Measurements from ENCODE around the gene CNNM2. TPM values are rescaled to one million over a fixed set of nuclear protein-coding genes. Genes with fewer than 3 reads are reported as not detected.

Gene CNNM2
- total and polyA plus RNA-seq, 2 donors (not counting 1 experiment from before 2014, with no cell fraction given): 6.6 to 21.6 TPM

- H3K27ac ChIP-seq (ENCODE audit: low read length in 2 of 2): no peak overlapping the region
- Mint-ChIP-seq H3K27me3 (no peaks in the 10 kb centered on the region), H3K27ac (no peak overlapping the region), H3K4me1 (peaks cover 12% of the 10 kb centered on the region), H3K9me3 (ENCODE audit: insufficient read depth) (no peaks in the 10 kb centered on the region), H3K4me3 (no peak overlapping the region)
- no CpG with 5 or more reads among the region's 3 CpGs for WGBS (ENCODE audit: insufficient coverage)
- DNase-seq (no peak), ATAC-seq (ENCODE audit: low read depth) (no peak)
- peaks cover 1 to 2% of the 10 kb centered on the region in 2 experiments for H3K36me3 ChIP-seq (replicated peaks in 1 of 2; ENCODE audit: control extremely low read depth in 1 of 2, control insufficient read depth in 1 of 2, extremely low read depth in 1 of 2, insufficient read depth in 2 of 2, low read length in 1 of 2)
- H4K20me1 ChIP-seq (ENCODE audit: control insufficient read depth, insufficient read depth, low read length, poor library complexity, severe bottlenecking): no peaks in the 10 kb centered on the region
- no peak overlapping the region for H3K4me3 ChIP-seq (ENCODE audit: control extremely low read depth in 1 of 5, extremely low read depth in 1 of 5, insufficient read depth in 1 of 5, low read depth in 2 of 5, low read length in 4 of 5)
- POLR2A ChIA-PET: no interaction called here
- TF ChIP-seq, protein P1, sequence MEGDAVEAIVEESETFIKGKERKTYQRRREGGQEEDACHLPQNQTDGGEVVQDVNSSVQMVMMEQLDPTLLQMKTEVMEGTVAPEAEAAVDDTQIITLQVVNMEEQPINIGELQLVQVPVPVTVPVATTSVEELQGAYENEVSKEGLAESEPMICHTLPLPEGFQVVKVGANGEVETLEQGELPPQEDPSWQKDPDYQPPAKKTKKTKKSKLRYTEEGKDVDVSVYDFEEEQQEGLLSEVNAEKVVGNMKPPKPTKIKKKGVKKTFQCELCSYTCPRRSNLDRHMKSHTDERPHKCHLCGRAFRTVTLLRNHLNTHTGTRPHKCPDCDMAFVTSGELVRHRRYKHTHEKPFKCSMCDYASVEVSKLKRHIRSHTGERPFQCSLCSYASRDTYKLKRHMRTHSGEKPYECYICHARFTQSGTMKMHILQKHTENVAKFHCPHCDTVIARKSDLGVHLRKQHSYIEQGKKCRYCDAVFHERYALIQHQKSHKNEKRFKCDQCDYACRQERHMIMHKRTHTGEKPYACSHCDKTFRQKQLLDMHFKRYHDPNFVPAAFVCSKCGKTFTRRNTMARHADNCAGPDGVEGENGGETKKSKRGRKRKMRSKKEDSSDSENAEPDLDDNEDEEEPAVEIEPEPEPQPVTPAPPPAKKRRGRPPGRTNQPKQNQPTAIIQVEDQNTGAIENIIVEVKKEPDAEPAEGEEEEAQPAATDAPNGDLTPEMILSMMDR (IDR thresholded peaks at IDR 0.05): no peak
- no peak for TF ChIP-seq EZH2 (IDR thresholded peaks at IDR 0.05; ENCODE audit: borderline replicate concordance, insufficient read depth, low read depth, low read length, poor library complexity, severe bottlenecking)
- no peaks in the 10 kb centered on the region for H3K9me3 ChIP-seq (ENCODE audit: control extremely low read depth in 1 of 3, control insufficient read depth in 2 of 3, insufficient read depth in 1 of 3, low read length in 2 of 3)
- intact Hi-C loops (cut with micrococcal nuclease): no loop called here
- H2AFZ ChIP-seq (ENCODE audit: insufficient read depth, low read depth, low read length, poor library complexity, severe bottlenecking): no peak overlapping the region
- no peak overlapping the region for H3K9ac ChIP-seq (ENCODE audit: low read length)
- CTCF ChIA-PET: no interaction called here
- no peaks in the 10 kb centered on the region for H3K27me3 ChIP-seq (replicated peaks in 1 of 4; ENCODE audit: control extremely low read depth in 1 of 4, control insufficient read depth in 3 of 4, insufficient read depth in 4 of 4, low read length in 3 of 4)
- peaks cover 3 to 4% of the 10 kb centered on the region in 2 donors for H3K4me1 ChIP-seq (ENCODE audit: control insufficient read depth in 2 of 2, insufficient read depth in 2 of 2, low read length in 2 of 2)
- no peaks in the 10 kb centered on the region for H3K79me2 ChIP-seq (ENCODE audit: control insufficient read depth, insufficient read depth, low read length)
- H3K4me2 ChIP-seq (replicated peaks; ENCODE audit: low read depth, low read length, poor library complexity, severe bottlenecking): no peak overlapping the region
Measured at GRCh38 chr10:103045961-103046360, 127.9 kb downstream of the CNNM2 start.

DNA sequence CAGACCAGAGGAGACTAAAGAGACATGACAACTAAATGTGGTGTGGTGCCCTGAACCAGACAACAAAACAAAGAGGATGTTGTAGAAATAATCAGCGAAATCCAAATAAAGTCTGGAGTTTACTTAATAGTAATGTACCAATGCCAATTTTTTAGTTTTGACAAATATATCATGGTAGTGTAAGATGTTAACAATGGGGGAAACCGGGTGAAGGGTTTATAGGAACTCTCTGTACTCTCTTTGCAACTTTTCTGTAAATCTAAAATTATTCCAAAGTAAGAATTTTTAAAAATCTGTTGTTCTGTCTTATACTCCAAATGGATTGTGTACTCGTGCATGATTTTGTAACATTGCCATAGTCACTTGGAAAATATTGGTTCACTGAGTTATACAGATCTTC is 129.3 kb downstream of the CNNM2 start:
- Histone ChIP-seq H2AFZ (ENCODE audit: insufficient read depth, low read depth, low read length, poor library complexity, severe bottlenecking) (no peak overlapping the region), H3K27ac (ENCODE audit: low read length in 2 of 2) (no peak overlapping the region), H3K27me3 (replicated peaks in 1 of 4; ENCODE audit: control extremely low read depth in 1 of 4, control insufficient read depth in 3 of 4, insufficient read depth in 4 of 4, low read length in 3 of 4) (no peaks in the 10 kb centered on the region), H3K4me2 (replicated peaks; ENCODE audit: low read depth, low read length, poor library complexity, severe bottlenecking) (no peak overlapping the region), H3K4me1 (ENCODE audit: control insufficient read depth in 2 of 2, insufficient read depth in 2 of 2, low read length in 2 of 2) (peaks cover under 1 to 2% of the 10 kb centered on the region in 2 donors), H3K36me3 (replicated peaks in 1 of 2; ENCODE audit: control extremely low read depth in 1 of 2, control insufficient read depth in 1 of 2, extremely low read depth in 1 of 2, insufficient read depth in 2 of 2, low read length in 1 of 2) (peaks cover 1 to 2% of the 10 kb centered on the region in 2 experiments), H3K4me3 (ENCODE audit: control extremely low read depth in 1 of 5, extremely low read depth in 1 of 5, insufficient read depth in 1 of 5, low read depth in 2 of 5, low read length in 4 of 5) (no peak overlapping the region), H3K79me2 (ENCODE audit: control insufficient read depth, insufficient read depth, low read length) (no peaks in the 10 kb centered on the region), H4K20me1 (ENCODE audit: control insufficient read depth, insufficient read depth, low read length, poor library complexity, severe bottlenecking) (no peaks in the 10 kb centered on the region), H3K9ac (ENCODE audit: low read length) (no peak overlapping the region), H3K9me3 (ENCODE audit: control extremely low read depth in 1 of 3, control insufficient read depth in 2 of 3, insufficient read depth in 1 of 3, low read length in 2 of 3) (no peaks in the 10 kb centered on the region)
- ChIA-PET POLR2A (no interaction called here), CTCF (interaction anchor here (1.2 kb wide), 1 partner anchor 23 kb away, joined by 3 read pairs; no protein-coding TSS in a partner anchor)
- no peak for ATAC-seq (ENCODE audit: low read depth)
- WGBS (ENCODE audit: insufficient coverage): no CpG with 5 or more reads among the region's 3 CpGs
- no peaks in the 10 kb centered on the region for H3K9me3 Mint-ChIP-seq (ENCODE audit: insufficient read depth)
- no peak overlapping the region for H3K27ac Mint-ChIP-seq
- H3K27me3 Mint-ChIP-seq: no peaks in the 10 kb centered on the region
- H3K4me3 Mint-ChIP-seq: no peak overlapping the region
- peaks cover 5% of the 10 kb centered on the region for H3K4me1 Mint-ChIP-seq
- intact Hi-C loops (cut with micrococcal nuclease): no loop called here
- no peak for DNase-seq
- TF ChIP-seq EZH2 (IDR thresholded peaks at IDR 0.05; ENCODE audit: borderline replicate concordance, insufficient read depth, low read depth, low read length, poor library complexity, severe bottlenecking): no peak
- TF ChIP-seq, protein P1 (IDR thresholded peaks at IDR 0.05): no peak
